ENCODE results near the gene PPP1R18. TPM values are rescaled to one million over a fixed set of nuclear protein-coding genes. Genes with fewer than 3 reads are reported as not detected.

Gene PPP1R18
- total RNA-seq, 2 experiments from 2014 or later = 30.9 to 31.6 TPM

DNA sequence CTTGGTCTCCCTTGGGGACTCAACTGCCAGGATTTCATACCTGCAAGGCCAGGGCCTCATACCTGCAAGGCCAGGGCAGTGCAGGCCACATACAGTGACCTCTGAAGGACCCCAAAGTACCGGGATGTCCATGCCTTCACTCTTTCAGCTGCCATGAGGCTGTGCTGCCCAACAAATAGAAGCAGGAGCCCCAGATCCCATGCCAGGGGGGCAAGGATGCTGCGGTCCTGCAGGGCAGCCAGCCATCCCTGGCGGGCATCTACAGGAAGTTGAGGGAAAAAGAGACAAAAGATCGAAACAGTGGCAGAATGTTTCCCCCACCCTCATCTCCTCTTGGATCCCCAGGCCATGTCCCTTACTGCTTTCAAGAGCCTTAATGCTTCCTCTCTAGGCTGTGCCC, 3.5 kb upstream of the PPP1R18 start:
- intact Hi-C loops (cut with DNase I, micrococcal nuclease) = no loop called here
- H3K4me1 ChIP-seq (ENCODE audit: insufficient read depth, low read length) = peaks cover 43% of the 10 kb centered on the region
- H3K27me3 ChIP-seq (ENCODE audit: control insufficient read depth in 1 of 2, insufficient read depth in 2 of 2, low read length in 2 of 2) = no peaks in the 10 kb centered on the region
- ChIA-PET POLR2A (interaction anchor here (0.9 to 5.2 kb wide), 5 partner anchors 9 to 75 kb away, joined by 3 to 44 read pairs (median 8); partner anchors contain the start of genes MDC1 and TUBB), CTCF (interaction anchor here (5.5 to 6.1 kb wide), 2 partner anchors 11 to 41 kb away, joined by 28 to 49 read pairs; no protein-coding TSS in a partner anchor)
- peak overlapping the region; percentile 68 for H3K4me3 ChIP-seq (ENCODE audit: low read length)
- Mint-ChIP-seq H3K36me3 (ENCODE audit: low read depth) (peaks cover 15% of the 10 kb centered on the region), H3K27ac (peak overlapping the region; percentile 94), H3K4me3 (peak overlapping the region; percentile 98), H3K4me1 (ENCODE audit: low read depth) (peaks cover 46% of the 10 kb centered on the region), H3K27me3 (no peaks in the 10 kb centered on the region), H3K9me3 (no peaks in the 10 kb centered on the region)
- ATAC-seq (ENCODE audit: poor library complexity) = no peak
- H3K9me3 ChIP-seq (ENCODE audit: control insufficient read depth in 1 of 2, insufficient read depth in 1 of 2, low read length in 2 of 2) = no peaks in the 10 kb centered on the region
- no peak for TF ChIP-seq CTCF (IDR thresholded peaks at IDR 0.05)
- no peak for DNase-seq
- H3K36me3 ChIP-seq (ENCODE audit: insufficient read depth, low read length) = no peaks in the 10 kb centered on the region
- H3K27ac ChIP-seq (ENCODE audit: low read depth in 1 of 2, low read length in 2 of 2) = peak overlapping the region; percentile 28 to 57

- Histone ChIP-seq H3K27ac (ENCODE audit: low read depth in 1 of 2, low read length in 2 of 2) (peak overlapping the region; percentile 28 to 98), H3K36me3 (ENCODE audit: insufficient read depth, low read length) (no peaks in the 10 kb centered on the region), H3K27me3 (ENCODE audit: control insufficient read depth in 1 of 2, insufficient read depth in 2 of 2, low read length in 2 of 2) (no peaks in the 10 kb centered on the region), H3K4me3 (ENCODE audit: low read length) (no peak overlapping the region), H3K4me1 (ENCODE audit: insufficient read depth, low read length) (peaks cover 43% of the 10 kb centered on the region), H3K9me3 (ENCODE audit: control insufficient read depth in 1 of 2, insufficient read depth in 1 of 2, low read length in 2 of 2) (no peaks in the 10 kb centered on the region)
- Mint-ChIP-seq H3K27me3 (no peaks in the 10 kb centered on the region), H3K9me3 (no peaks in the 10 kb centered on the region), H3K36me3 (ENCODE audit: low read depth) (peaks cover 22% of the 10 kb centered on the region), H3K4me3 (peak overlapping the region; percentile 98), H3K27ac (peak overlapping the region; percentile 94), H3K4me1 (ENCODE audit: low read depth) (peaks cover 48% of the 10 kb centered on the region)
- CTCF ChIA-PET = interaction anchor here (1.4 to 6.1 kb wide), 3 partner anchors 10 to 42 kb away, joined by 3 to 49 read pairs (median 28); partner anchors contain the start of gene DHX16
- ATAC-seq (ENCODE audit: poor library complexity) (no peak), DNase-seq (no peak)
- POLR2A ChIA-PET = interaction anchor here (1.9 to 5.2 kb wide), 4 partner anchors 10 to 74 kb away, joined by 5 to 44 read pairs (median 16); partner anchors contain the start of genes MDC1 and TUBB
- intact Hi-C loops (cut with DNase I, micrococcal nuclease) = no loop called here
- no peak for TF ChIP-seq CTCF (IDR thresholded peaks at IDR 0.05)
Measured at GRCh38 chr6:30689022-30689865, 2.8 kb upstream of the PPP1R18 start.

DNA sequence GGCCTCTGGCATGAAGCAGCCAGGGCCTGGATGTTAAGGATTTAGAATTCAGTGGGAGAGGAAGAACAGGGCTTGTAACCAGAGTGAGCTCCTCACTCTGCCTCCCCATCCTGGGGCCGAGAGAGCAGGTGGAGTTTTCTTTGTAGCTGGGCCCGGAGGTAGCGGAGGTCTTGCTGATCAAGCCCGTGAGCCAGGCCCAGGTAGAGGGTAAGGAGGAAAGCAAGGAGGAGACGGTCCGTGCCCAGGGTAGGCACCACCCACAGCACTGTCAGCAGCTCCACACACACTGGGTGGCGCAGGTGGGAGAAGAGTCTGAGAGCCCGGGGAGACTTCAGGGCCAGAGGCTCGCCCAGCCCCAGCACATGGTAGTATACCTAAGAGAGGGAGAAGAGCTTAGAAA, 2.1 kb upstream of the PPP1R18 start:
- Mint-ChIP-seq H3K4me1 (ENCODE audit: low read depth) (peaks cover 48% of the 10 kb centered on the region), H3K36me3 (ENCODE audit: low read depth) (peaks cover 28% of the 10 kb centered on the region)

More for the DNA sequence above, 2.1 kb upstream of the PPP1R18 start:
- Histone ChIP-seq H3K27ac (ENCODE audit: low read depth in 1 of 2, low read length in 2 of 2) (peak overlapping the region in 1 of 2 donors; percentile 98), H3K4me3 (ENCODE audit: low read length) (peak overlapping the region; percentile 99), H3K4me1 (ENCODE audit: insufficient read depth, low read length) (peaks cover 43% of the 10 kb centered on the region), H3K9me3 (ENCODE audit: control insufficient read depth in 1 of 2, insufficient read depth in 1 of 2, low read length in 2 of 2) (no peaks in the 10 kb centered on the region), H3K27me3 (ENCODE audit: control insufficient read depth in 1 of 2, insufficient read depth in 2 of 2, low read length in 2 of 2) (no peaks in the 10 kb centered on the region), H3K36me3 (ENCODE audit: insufficient read depth, low read length) (no peaks in the 10 kb centered on the region)
- ChIA-PET POLR2A (interaction anchor here (2.3 to 5.2 kb wide), 3 partner anchors 10 to 33 kb away, joined by 11 to 44 read pairs (median 21); partner anchors contain the start of genes MDC1 and TUBB), CTCF (interaction anchor here (1.4 to 6.1 kb wide), 3 partner anchors 9 to 43 kb away, joined by 3 to 49 read pairs (median 28); partner anchors contain the start of gene DHX16)
- no peaks in the 10 kb centered on the region for H3K9me3 Mint-ChIP-seq
- no peaks in the 10 kb centered on the region for H3K27me3 Mint-ChIP-seq
- H3K4me3 Mint-ChIP-seq = peak overlapping the region; percentile 98
- peak in 2 of 14 experiments; percentile 18 to 36 for DNase-seq
- peak overlapping the region; percentile 94 for H3K27ac Mint-ChIP-seq
- TF ChIP-seq CTCF (IDR thresholded peaks at IDR 0.05) = no peak
- no peak for ATAC-seq (ENCODE audit: poor library complexity)
- intact Hi-C loops (cut with DNase I, micrococcal nuclease) = no loop called here
